Osteocyte (in vitro differentiated cells): ENCODE measurements around the gene SYT5. TPM values are rescaled to one million over a fixed set of nuclear protein-coding genes. Genes with fewer than 3 reads are reported as not detected.
"Not testable (repeated sequence)": the region's sequence is repeated elsewhere in the genome, so short reads cannot be mapped to it uniquely, and the experiment has no call there.

Experiments used
- DNase-seq: peaks from one replicate; pipeline ENCODE4 v3.0.0; 2021; ENCODE audit warnings: mixed read lengths; ENCODE audit not compliant: unreplicated experiment; ENCODE audit errors: extremely low spot score
- H3K27ac Mint-ChIP-seq: one replicate; pipeline ENCODE4 v1.8.0; 2021; ENCODE audit warnings: mild to moderate bottlenecking, mixed read lengths; ENCODE audit not compliant: unreplicated experiment
- H3K27me3 Mint-ChIP-seq: one replicate; pipeline ENCODE4 v1.8.0; 2021; ENCODE audit warnings: mixed read lengths; ENCODE audit not compliant: unreplicated experiment
- H3K36me3 Mint-ChIP-seq: one replicate; pipeline ENCODE4 v1.8.0; 2021; ENCODE audit warnings: mixed read lengths; ENCODE audit not compliant: unreplicated experiment
- H3K4me1 Mint-ChIP-seq: one replicate; pipeline ENCODE4 v1.8.0; 2021; ENCODE audit warnings: mixed read lengths; ENCODE audit not compliant: unreplicated experiment
- H3K4me3 Mint-ChIP-seq: one replicate; pipeline ENCODE4 v1.8.0; 2021; ENCODE audit warnings: mild to moderate bottlenecking, moderate library complexity, mixed read lengths; ENCODE audit not compliant: unreplicated experiment
- H3K9me3 Mint-ChIP-seq: one replicate; pipeline ENCODE4 v1.8.0; 2021; ENCODE audit warnings: mixed read lengths; ENCODE audit not compliant: unreplicated experiment
- CTCF ChIP-seq: fragments of 200-600 bp; sonication (generic); IDR thresholded peaks from 2 replicates; pipeline ENCODE4 v1.5.0; 2021; ENCODE audit warnings: antibody characterized with exemption, mild to moderate bottlenecking, moderate library complexity
- total RNA-seq: library from RNA; stranded (reverse); gene quantifications from 2 replicates; pipeline ENCODE4 v1.2.1, GENCODE V29; 2021

The SYT5 gene
- total RNA-seq, 1 donor from 2014 or later: not detected

DNA sequence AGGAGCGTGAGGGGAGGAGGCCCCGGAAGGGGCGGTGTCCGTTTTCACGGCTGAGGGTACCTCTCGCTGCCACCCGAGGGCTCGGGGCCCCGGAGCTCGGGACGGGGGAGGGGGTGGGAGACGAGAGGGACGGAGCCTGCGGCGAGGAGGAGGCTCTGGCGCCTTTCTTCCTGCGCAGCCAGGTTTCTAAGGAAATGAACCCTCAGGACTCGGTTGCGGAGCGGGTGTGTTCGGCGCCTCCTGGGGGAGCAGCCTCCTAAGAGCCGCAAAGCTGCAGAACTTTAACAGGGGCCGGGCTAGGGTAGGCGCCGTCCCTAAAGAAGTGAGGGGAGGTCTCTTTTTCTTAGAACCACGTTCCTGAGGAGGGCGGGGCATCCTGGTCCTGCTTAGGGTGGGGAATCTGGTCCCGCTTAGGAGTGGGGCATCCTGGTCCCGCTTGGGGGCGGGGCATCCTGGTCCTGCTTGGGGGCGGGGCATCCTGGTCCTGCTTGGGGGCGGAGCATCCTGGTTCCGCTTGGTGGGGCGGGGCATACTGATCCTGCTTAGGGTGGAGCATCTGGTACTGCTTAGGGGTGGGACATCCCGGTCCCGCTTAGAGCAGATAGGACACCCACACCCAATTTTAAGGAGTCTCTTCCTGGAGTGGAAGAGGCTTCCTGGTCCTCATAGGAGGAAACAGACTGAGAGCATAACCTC is 6.2 kb downstream of the SYT5 start:
- no peak for TF ChIP-seq CTCF
- Mint-ChIP-seq H3K9me3 (no peaks in the 10 kb centered on the region), H3K27ac (no peak overlapping the region), H3K36me3 (no peaks in the 10 kb centered on the region), H3K27me3 (peaks cover 36% of the 10 kb centered on the region), H3K4me1 (peaks cover 17% of the 10 kb centered on the region), H3K4me3 (peak overlapping the region; percentile 69)
- no peak for DNase-seq

- Mint-ChIP-seq H3K27ac (peak overlapping the region; percentile 23), H3K4me3 (peak overlapping the region; percentile 69), H3K27me3 (peaks cover 37% of the 10 kb centered on the region), H3K36me3 (no peaks in the 10 kb centered on the region), H3K4me1 (peaks cover 16% of the 10 kb centered on the region), H3K9me3 (no peaks in the 10 kb centered on the region)
- no peak for TF ChIP-seq CTCF
- no peak for DNase-seq
Observed at GRCh38 chr19:55173186-55173713, 6.8 kb downstream of the SYT5 start.

DNA sequence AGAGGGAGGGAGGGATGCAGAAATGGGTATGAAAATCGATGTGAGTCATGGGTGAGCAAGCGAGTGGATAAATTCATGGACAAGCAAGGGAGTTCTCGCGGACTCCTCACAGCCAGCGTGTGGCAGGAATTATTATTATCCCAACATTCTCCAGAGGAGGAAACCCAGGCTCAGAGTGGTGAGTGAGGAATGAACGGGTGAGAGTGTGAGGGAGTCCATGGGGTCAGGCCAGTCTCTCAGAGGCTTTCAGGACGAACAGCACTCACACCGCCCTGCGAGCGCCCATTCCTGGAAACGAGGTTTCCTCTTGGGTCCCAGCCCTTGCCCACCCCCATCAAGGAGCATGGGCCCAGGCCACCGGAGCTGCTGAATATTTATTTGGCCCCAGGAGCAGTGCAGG is 7.3 kb downstream of the SYT5 start:
- H3K4me3 Mint-ChIP-seq: peak overlapping the region; percentile 69
- H3K4me1 Mint-ChIP-seq: peaks cover 16% of the 10 kb centered on the region
- TF ChIP-seq CTCF: no peak
- peaks cover 37% of the 10 kb centered on the region for H3K27me3 Mint-ChIP-seq
- H3K36me3 Mint-ChIP-seq: no peaks in the 10 kb centered on the region
- no peak for DNase-seq
- H3K27ac Mint-ChIP-seq: peak overlapping the region; percentile 23
- H3K9me3 Mint-ChIP-seq: no peaks in the 10 kb centered on the region

GRCh38 chr19:55172318-55172717 is 7.8 kb downstream of the SYT5 start:
- Mint-ChIP-seq H3K4me3 (peak overlapping the region; percentile 69), H3K4me1 (peaks cover 16% of the 10 kb centered on the region), H3K27me3 (peaks cover 37% of the 10 kb centered on the region)
- H3K27ac Mint-ChIP-seq, DNase-seq, H3K9me3 Mint-ChIP-seq, H3K36me3 Mint-ChIP-seq: not testable (repeated sequence)

GRCh38 chr19:55171440-55171839 is 8.6 kb downstream of the SYT5 start:
- no peak for DNase-seq
- Mint-ChIP-seq H3K27me3 (peaks cover 39% of the 10 kb centered on the region), H3K27ac (no peak overlapping the region), H3K4me3 (no peak overlapping the region), H3K36me3 (no peaks in the 10 kb centered on the region), H3K9me3 (no peaks in the 10 kb centered on the region), H3K4me1 (peaks cover 23% of the 10 kb centered on the region)
- no peak for TF ChIP-seq CTCF
